Measurements from ENCODE around the gene NRXN2. TPM values are rescaled to one million over a fixed set of nuclear protein-coding genes. Genes with fewer than 3 reads are reported as not detected.

Gene NRXN2
- total RNA-seq, 2 donors from 2014 or later, result 0.85 to 1.4 TPM

DNA sequence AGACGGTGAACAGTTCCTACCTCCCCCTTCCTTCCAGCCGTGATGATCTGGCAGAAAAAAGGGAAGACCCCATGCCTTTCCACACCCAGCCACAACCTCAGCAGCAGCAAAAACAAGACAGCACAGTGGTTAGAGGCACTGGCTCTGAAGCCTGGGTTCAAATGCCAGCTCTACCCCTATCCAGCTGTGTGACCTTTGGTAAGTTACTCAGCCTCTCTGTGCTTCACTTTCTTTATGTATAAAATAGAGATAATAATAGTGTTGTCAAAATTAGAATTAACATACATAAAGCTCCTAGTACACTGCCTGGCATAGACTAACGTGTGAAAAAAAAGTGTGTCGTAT is 4.2 kb downstream of the NRXN2 start:
- Histone ChIP-seq H3K4me1 (peaks cover 0 to 6% of the 10 kb centered on the region in 2 donors), H3K4me3 (no peak overlapping the region), H3K27ac (no peak overlapping the region), H3K27me3 (peaks cover 3 to 8% of the 10 kb centered on the region in 2 donors), H3K9me3 (no peaks in the 10 kb centered on the region), H3K36me3 (no peaks in the 10 kb centered on the region)
- TF ChIP-seq, protein P1, sequence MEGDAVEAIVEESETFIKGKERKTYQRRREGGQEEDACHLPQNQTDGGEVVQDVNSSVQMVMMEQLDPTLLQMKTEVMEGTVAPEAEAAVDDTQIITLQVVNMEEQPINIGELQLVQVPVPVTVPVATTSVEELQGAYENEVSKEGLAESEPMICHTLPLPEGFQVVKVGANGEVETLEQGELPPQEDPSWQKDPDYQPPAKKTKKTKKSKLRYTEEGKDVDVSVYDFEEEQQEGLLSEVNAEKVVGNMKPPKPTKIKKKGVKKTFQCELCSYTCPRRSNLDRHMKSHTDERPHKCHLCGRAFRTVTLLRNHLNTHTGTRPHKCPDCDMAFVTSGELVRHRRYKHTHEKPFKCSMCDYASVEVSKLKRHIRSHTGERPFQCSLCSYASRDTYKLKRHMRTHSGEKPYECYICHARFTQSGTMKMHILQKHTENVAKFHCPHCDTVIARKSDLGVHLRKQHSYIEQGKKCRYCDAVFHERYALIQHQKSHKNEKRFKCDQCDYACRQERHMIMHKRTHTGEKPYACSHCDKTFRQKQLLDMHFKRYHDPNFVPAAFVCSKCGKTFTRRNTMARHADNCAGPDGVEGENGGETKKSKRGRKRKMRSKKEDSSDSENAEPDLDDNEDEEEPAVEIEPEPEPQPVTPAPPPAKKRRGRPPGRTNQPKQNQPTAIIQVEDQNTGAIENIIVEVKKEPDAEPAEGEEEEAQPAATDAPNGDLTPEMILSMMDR (IDR thresholded peaks at IDR 0.05), result no peak
- DNase-seq (ENCODE audit: low spot score), result no peak

DNA sequence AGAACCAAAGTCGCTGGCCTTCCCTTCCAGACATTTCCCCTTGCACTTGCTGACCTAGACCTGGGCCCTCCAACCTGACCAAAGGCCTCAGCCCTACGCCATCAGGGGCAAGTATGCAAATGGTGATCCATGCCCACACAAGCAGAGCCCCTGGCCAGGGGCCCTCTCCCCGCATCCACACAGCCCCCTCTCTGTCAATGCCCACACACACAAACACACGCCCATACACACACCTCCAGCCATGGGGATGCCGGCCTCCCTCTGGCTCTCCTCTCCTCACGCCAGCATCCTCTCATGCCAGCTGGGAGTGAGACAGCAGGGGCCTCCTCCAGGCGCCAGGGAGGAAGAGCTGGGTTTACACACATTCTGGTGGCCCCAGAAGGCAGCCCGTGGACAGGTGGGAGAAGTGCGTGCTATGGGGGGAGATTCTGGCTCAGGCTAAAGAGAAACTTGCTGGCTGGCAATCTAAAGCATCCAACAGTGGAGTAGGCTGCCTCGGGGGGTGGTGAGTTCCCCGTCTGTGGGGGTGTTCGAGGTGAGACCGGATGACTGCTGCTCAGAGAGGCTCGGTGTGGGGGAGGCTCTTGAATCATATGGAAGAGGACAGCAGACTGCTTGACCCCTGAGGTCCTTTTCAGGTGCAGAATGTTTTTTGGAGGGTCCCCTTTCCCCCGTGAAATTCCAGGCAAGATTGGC is 4.8 kb downstream of the NRXN2 start:
- TF ChIP-seq, protein P1 (IDR thresholded peaks at IDR 0.05), result no peak
- Histone ChIP-seq H3K27ac (no peak overlapping the region), H3K27me3 (peaks cover 3 to 8% of the 10 kb centered on the region in 2 donors), H3K4me1 (peaks cover 0 to 3% of the 10 kb centered on the region in 2 donors), H3K9me3 (no peaks in the 10 kb centered on the region), H3K36me3 (no peaks in the 10 kb centered on the region), H3K4me3 (no peak overlapping the region)
- no peak for DNase-seq (ENCODE audit: low spot score)

DNA sequence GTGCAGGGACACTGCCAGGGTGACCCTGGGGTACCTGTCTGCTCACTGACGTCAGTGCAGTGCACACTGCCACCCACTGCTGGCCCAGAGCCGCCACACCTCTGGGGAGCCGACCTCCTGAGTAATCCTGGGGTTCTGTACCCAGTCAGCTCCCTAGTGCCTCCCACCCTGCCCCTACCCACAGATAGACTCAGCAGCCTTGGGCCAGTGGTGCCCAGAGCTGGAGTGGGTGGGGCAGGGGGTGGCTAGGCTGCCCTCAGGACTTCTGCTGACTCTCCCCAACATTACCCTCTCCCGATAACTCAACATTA is 5.8 kb downstream of the NRXN2 start:
- no peak overlapping the region for H3K27ac ChIP-seq
- H3K4me1 ChIP-seq, result peaks cover 0 to 11% of the 10 kb centered on the region in 2 donors
- DNase-seq (ENCODE audit: low spot score), result no peak
- TF ChIP-seq, protein P1 (IDR thresholded peaks at IDR 0.05), result no peak
- no peak overlapping the region for H3K4me3 ChIP-seq
- peaks cover 10 to 12% of the 10 kb centered on the region in 2 donors for H3K27me3 ChIP-seq
- no peaks in the 10 kb centered on the region for H3K36me3 ChIP-seq
- H3K9me3 ChIP-seq, result no peaks in the 10 kb centered on the region

DNA sequence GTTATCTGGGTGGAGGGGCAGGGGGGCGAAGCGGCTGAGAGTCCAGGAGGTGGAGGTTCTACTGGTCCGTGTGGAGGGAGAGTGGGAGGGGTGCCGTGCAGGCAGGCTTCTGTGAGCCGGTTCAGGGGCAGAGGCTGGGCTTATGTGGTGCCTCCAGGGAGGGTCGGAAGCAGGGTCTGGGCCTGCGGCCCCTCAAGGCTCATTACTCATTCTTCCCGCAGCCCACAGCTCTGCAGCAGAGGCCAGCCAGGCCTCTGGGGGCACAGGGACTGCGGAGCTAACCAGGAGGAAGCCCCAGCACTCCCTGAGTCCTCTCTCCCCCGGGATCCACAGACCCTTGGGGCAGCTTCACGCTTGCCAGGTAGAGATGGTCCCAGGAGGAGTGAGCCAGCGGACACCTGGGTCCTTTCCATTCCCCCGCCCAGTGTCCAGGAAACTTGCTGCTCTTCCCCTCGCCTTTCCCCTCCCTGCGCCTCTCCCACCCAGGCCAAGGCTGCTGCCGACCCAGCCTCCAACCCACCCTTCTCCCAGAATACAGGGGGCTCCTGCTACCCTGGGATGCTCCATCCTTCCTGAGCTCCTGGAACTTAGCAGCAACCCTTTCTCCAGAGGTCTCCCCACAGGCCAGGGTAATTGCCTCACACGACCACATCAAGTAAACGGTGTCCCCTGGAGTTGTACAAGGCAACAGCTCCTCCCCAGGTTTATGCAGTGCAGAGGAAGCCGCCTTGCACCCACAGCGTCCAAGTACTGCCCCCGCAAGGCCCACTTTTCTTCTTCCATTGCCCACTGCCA is 6.3 kb downstream of the NRXN2 start:
- Histone ChIP-seq H3K4me3 (no peak overlapping the region), H3K36me3 (no peaks in the 10 kb centered on the region), H3K9me3 (no peaks in the 10 kb centered on the region), H3K27ac (no peak overlapping the region), H3K4me1 (peaks cover 0 to 14% of the 10 kb centered on the region in 2 donors), H3K27me3 (peaks cover 14 to 15% of the 10 kb centered on the region in 2 donors)
- no peak for DNase-seq (ENCODE audit: low spot score)
- TF ChIP-seq, protein P1 (IDR thresholded peaks at IDR 0.05), result no peak

DNA sequence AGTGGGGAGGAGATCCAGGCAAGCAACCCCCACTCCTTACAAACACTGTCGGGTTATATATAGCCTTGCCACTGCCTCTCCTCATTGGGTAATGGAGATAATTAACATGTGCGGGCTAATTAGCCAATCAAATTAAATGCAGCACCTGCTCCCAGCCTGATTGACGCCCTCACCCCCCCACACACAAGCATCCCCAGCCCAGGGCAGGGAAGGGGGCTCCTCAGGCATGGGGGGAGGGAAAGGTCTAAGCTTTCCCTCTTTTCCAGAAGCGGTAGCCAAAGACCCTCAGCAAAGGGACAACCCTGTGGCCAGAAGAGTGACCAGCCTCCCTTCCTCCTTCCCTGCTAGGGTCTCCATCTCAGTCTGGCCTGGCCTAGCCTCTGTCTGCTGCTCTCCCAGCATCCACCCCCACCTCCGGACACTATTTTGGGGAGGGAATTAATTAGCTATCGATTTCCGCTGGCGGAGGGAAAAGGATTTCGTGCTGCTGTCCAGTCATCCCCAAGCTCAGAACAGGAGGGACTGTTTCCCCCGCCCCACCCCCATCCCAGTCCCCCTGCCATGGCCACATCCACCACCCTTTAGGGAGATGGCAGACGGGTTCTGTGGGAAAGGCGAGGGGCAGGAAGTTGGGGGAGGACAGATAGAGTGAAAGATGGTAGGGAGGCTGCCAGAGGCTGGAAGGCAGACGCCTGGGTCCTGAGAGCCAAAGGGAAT is 7.1 kb downstream of the NRXN2 start:
- TF ChIP-seq, protein P1 (IDR thresholded peaks at IDR 0.05), result no peak
- no peak overlapping the region for H3K27ac ChIP-seq
- H3K4me1 ChIP-seq, result peaks cover 0 to 20% of the 10 kb centered on the region in 2 donors
- H3K4me3 ChIP-seq, result no peak overlapping the region
- no peaks in the 10 kb centered on the region for H3K36me3 ChIP-seq
- no peaks in the 10 kb centered on the region for H3K9me3 ChIP-seq
- H3K27me3 ChIP-seq, result peaks cover 22 to 23% of the 10 kb centered on the region in 2 donors
- no peak for DNase-seq (ENCODE audit: low spot score)

Data from right atrium auricular region (tissue), 2 donors.